HFF-Myc (cell line): ENCODE measurements around the gene DNAAF9.
"Not testable (repeated sequence)": the region's sequence is repeated elsewhere in the genome, so short reads cannot be mapped to it uniquely, and the experiment has no call there.

Experiments used
- DNase-seq: peaks from one replicate; pipeline ENCODE4 v3.0.0-alpha.2; 2011; ENCODE audit warnings: low read depth; ENCODE audit errors: extremely low read depth
- H3K4me3 ChIP-seq: replicated peaks from 2 replicates; pipeline ENCODE4 v1.5.1; 2011; ENCODE audit warnings: low read depth, mild to moderate bottlenecking, control low read depth, low read length
- CTCF ChIP-seq: IDR thresholded peaks from 2 replicates; pipeline ENCODE4 v1.5.1; 2012; ENCODE audit warnings: mild to moderate bottlenecking, low read depth, low read length, control low read depth; ENCODE audit errors: missing control alignments

Gene DNAAF9

DNA sequence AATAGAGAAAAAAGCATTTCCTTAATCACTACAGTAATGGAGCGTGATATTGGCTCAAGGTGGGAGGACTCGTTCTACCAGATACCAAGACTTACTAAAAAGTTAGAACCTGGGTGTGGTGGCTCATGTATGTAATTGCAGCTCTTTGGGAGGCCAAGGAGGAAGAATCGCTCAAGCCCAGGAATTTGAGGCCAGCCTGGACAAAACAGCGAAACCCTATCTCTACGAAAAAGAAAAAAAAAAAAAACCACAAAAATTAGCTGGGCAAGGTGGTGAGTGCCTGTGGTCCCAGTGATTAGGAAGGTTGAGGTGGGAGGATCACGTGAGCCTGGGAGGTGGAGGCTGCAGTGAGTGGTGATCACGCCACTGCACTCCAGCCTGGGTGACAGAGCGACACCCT is 39.3 kb upstream of the DNAAF9 start:
- DNase-seq = no peak
- H3K4me3 ChIP-seq = no peak overlapping the region
- TF ChIP-seq CTCF = no peak

GRCh38 chr20:3436864-3437574 is 29.6 kb upstream of the DNAAF9 start:
- TF ChIP-seq CTCF = no peak
- no peak for DNase-seq
- H3K4me3 ChIP-seq = no peak overlapping the region

- H3K4me3 ChIP-seq = no peak overlapping the region
- DNase-seq = no peak
- no peak for TF ChIP-seq CTCF
These were observed 26.8 kb upstream of the DNAAF9 start for GRCh38 chr20:3434232-3434631.

GRCh38 chr20:3433744-3434143 is 26.3 kb upstream of the DNAAF9 start:
- no peak for TF ChIP-seq CTCF
- no peak for DNase-seq
- no peak overlapping the region for H3K4me3 ChIP-seq

- no peak overlapping the region for H3K4me3 ChIP-seq
- DNase-seq = no peak
- TF ChIP-seq CTCF = no peak
These were observed 25.4 kb upstream of the DNAAF9 start for GRCh38 chr20:3432844-3433243.

DNA sequence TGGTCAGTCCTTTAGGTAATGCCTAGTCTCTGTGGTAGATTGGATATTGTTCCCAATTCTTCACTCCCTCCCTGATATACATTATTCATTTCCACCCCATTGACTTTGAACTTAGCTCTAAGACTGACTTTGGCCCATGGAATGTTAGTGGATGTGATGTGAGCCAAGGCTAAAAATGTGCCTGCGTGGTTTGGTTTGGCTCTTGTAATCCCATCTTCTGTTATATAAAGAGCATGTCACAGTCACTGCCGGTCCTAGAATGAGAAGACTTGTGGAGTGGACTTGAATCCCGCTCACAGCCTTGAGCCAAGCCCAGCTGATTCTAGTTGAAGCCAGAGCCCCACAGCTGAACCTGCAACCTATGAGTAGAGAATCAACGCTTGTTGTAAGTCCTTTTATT is 23.6 kb upstream of the DNAAF9 start:
- no peak for TF ChIP-seq CTCF
- DNase-seq = no peak
- H3K4me3 ChIP-seq = no peak overlapping the region

GRCh38 chr20:3430376-3431069 is 23.1 kb upstream of the DNAAF9 start:
- H3K4me3 ChIP-seq = no peak overlapping the region
- no peak for TF ChIP-seq CTCF
- DNase-seq = no peak

DNA sequence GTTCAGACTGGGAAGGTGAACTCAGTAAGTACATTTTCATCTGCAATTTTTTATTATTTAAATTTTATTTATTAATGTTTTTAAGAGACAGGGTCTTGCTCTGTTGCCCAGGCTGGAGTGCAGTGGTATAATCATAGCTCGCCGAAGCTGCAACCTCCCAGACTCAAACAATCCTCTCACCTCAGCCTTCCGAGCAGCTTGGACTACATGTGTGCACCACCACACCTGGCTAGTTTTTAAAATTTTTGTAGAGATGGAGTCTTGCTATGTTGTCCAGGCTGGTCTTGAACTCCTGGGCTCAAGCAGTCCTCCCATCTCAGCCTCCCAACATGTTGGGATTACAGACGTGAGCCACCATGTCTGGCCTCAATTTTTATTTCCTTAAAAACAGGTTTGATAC is 19.3 kb upstream of the DNAAF9 start:
- not testable (repeated sequence) for DNase-seq, H3K4me3 ChIP-seq
